Panc1 (cell line): ENCODE measurements around the gene VEZF1. TPM values are rescaled to one million over a fixed set of nuclear protein-coding genes. Genes with fewer than 3 reads are reported as not detected.
A peak's percentile ranks its signal among the peaks of the same experiment; 100 is the strongest.

ENCODE experiments used
- ATAC-seq: fragments of 200-7000 bp; cut with Tn5 transposase; 2 replicates; pipeline ENCODE4 v1.9.1; 2020; ENCODE audit warnings: mild to moderate bottlenecking, moderate library complexity
- BruUV-seq: library from RNA; stranded (reverse); fragments of 400-500 nt; replicated peaks from 2 replicates; lab custom pipeline; 2021; lab: Mats Ljungman, UMichigan
- CTCF ChIA-PET: fragments of 300-600 bp; sonication (Branson Sonifier 250); formaldehyde crosslinking; loops from one replicate; lab custom pipeline; 2022; ENCODE audit warnings: antibody characterized with exemption; lab: Charles Lee
- POLR2A ChIA-PET: fragments of 300-600 bp; sonication (Branson Sonifier 250); formaldehyde crosslinking; loops from one replicate; lab custom pipeline; 2022; ENCODE audit warnings: antibody characterized with exemption; lab: Charles Lee
- DNase-seq: peaks from one replicate; pipeline ENCODE4 v3.0.0-alpha.2; 2010; ENCODE audit warnings: low read depth, low spot score
- H3K27ac ChIP-seq: 2 replicates; pipeline ENCODE4 v1.5.1; 2011; ENCODE audit warnings: mild to moderate bottlenecking, low read length, inconsistent platforms
- H3K27me3 ChIP-seq: fragments of 200-500 bp; sonication (Bioruptor generic); 2 replicates; pipeline ENCODE4 v1.6.0; 2014; ENCODE audit warnings: low read length, inconsistent platforms; ENCODE audit not compliant: control insufficient read depth, insufficient read depth
- H3K36me3 ChIP-seq: fragments of 200-500 bp; sonication (Bioruptor generic); 2 replicates; pipeline ENCODE4 v1.5.1; 2014; ENCODE audit warnings: inconsistent platforms, mild to moderate bottlenecking, low read length, moderate library complexity; ENCODE audit not compliant: control insufficient read depth, insufficient read depth
- H3K4me1 ChIP-seq: 2 replicates; pipeline ENCODE4 v1.5.1; 2011; ENCODE audit warnings: inconsistent platforms, mild to moderate bottlenecking, low read length, moderate library complexity; ENCODE audit not compliant: control insufficient read depth, insufficient read depth
- H3K4me3 ChIP-seq, 2 experiments: 2 replicates each; pipeline ENCODE4 v1.5.1; 2011 to 2012; ENCODE audit warnings: low read depth in 2 of 2, low read length in 2 of 2, mild to moderate bottlenecking in 2 of 2, inconsistent platforms in 1 of 2, moderate library complexity in 1 of 2
- H3K9me3 ChIP-seq: fragments of 200-500 bp; sonication (Bioruptor generic); 2 replicates; pipeline ENCODE4 v1.5.1; 2014; ENCODE audit warnings: low read depth, mild to moderate bottlenecking, inconsistent platforms, low read length, moderate library complexity; ENCODE audit not compliant: control insufficient read depth, insufficient read depth
- POLR2AphosphoS5 ChIP-seq: IDR thresholded peaks from 2 replicates; pipeline ENCODE4 v1.6.1; 2012; ENCODE audit warnings: mild to moderate bottlenecking, low read depth, low read length, moderate library complexity
- REST ChIP-seq, 2 experiments: IDR thresholded peaks; 2 replicates each; pipeline ENCODE4 v1.6.1; 2011 to 2012; ENCODE audit warnings: low read depth in 2 of 2, control low read depth in 1 of 2, low read length in 1 of 2, mild to moderate bottlenecking in 1 of 2, moderate library complexity in 1 of 2; ENCODE audit not compliant: insufficient read depth in 1 of 2
- SIN3A ChIP-seq: IDR thresholded peaks from 2 replicates; pipeline ENCODE4 v1.6.1; 2012; ENCODE audit warnings: low read depth, mild to moderate bottlenecking, low read length, moderate library complexity, borderline replicate concordance; ENCODE audit not compliant: insufficient read depth
- TCF7L2 ChIP-seq: IDR thresholded peaks from 2 replicates; pipeline ENCODE4 v1.6.1; 2011; ENCODE audit warnings: mild to moderate bottlenecking, low read depth, low read length, inconsistent platforms
- in situ Hi-C: cut with HindIII; loops from 2 replicates; pipeline ENCODE4 v1.10.0; 2016; ENCODE audit warnings: low sequenced_read_pairs, low pct_unique_long_range_greater_than_20kb
- intact Hi-C: fragments of 100-400 bp; cut with micrococcal nuclease; formaldehyde crosslinking; loops from one replicate; pipeline ENCODE4 v1.10.0; 2022; ENCODE audit not compliant: unreplicated experiment
- total RNA-seq: library from RNA; stranded (reverse); gene quantifications from one replicate; pipeline ENCODE4 v1.2.1, GENCODE V29; 2021; ENCODE audit not compliant: unreplicated experiment
- TF ChIP-seq, protein P1 (sequence below): fragments of 450-650 bp; IDR thresholded peaks from 2 replicates; pipeline ENCODE4 v1.5.1; 2017; ENCODE audit warnings: mild to moderate bottlenecking

VEZF1 gene
- total RNA-seq, 1 experiment from 2014 or later = 73.5 TPM

- intact Hi-C loops (no loop called here), in situ Hi-C loops (no loop called here)
- DNase-seq (no peak), ATAC-seq (no peak)
- Histone ChIP-seq H3K36me3 (no peaks in the 10 kb centered on the region), H3K27me3 (no peaks in the 10 kb centered on the region), H3K9me3 (no peaks in the 10 kb centered on the region), H3K27ac (0 out of 2 replicates have a peak overlapping the region, but pooled peaks have one; percentile 25), H3K4me3 (no peak overlapping the region), H3K4me1 (peaks cover 65% of the 10 kb centered on the region)
- TF ChIP-seq TCF7L2 (no peak), POLR2AphosphoS5 (no peak), REST (IDR thresholded peaks at IDR 0.05; ENCODE audit: insufficient read depth in 1 of 2, low read depth in 2 of 2, low read length in 1 of 2) (no peak), SIN3A (no peak)
- TF ChIP-seq, protein P1, sequence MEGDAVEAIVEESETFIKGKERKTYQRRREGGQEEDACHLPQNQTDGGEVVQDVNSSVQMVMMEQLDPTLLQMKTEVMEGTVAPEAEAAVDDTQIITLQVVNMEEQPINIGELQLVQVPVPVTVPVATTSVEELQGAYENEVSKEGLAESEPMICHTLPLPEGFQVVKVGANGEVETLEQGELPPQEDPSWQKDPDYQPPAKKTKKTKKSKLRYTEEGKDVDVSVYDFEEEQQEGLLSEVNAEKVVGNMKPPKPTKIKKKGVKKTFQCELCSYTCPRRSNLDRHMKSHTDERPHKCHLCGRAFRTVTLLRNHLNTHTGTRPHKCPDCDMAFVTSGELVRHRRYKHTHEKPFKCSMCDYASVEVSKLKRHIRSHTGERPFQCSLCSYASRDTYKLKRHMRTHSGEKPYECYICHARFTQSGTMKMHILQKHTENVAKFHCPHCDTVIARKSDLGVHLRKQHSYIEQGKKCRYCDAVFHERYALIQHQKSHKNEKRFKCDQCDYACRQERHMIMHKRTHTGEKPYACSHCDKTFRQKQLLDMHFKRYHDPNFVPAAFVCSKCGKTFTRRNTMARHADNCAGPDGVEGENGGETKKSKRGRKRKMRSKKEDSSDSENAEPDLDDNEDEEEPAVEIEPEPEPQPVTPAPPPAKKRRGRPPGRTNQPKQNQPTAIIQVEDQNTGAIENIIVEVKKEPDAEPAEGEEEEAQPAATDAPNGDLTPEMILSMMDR = no peak
- CTCF ChIA-PET = no interaction called here
- POLR2A ChIA-PET = interaction anchor here (0.6 kb wide), 1 partner anchor 27 kb away, joined by 7 read pairs; no protein-coding TSS in a partner anchor
- BruUV-seq = no TSS peak
Observed at GRCh38 chr17:57924677-57925076, 63.4 kb downstream of the VEZF1 start.

Other genes with a start within 250 kb of the VEZF1 start
- not detected for gene CCDC182, start 243.0 kb downstream of the VEZF1 start, total RNA-seq
- 85.4 TPM for gene MRPS23, start 138.2 kb downstream of the VEZF1 start, total RNA-seq
- gene CUEDC1, start 32.8 kb downstream of the VEZF1 start, total RNA-seq = 103 TPM
- gene SRSF1, start 19.0 kb upstream of the VEZF1 start, total RNA-seq = 362 TPM
- 19.8 TPM for gene DYNLL2, start 95.2 kb upstream of the VEZF1 start, total RNA-seq
- gene OR4D1, start 160.1 kb upstream of the VEZF1 start, total RNA-seq = 0.05 TPM
- not detected for gene OR4D2, start 178.7 kb upstream of the VEZF1 start, total RNA-seq
- not detected for gene EPX, start 204.5 kb upstream of the VEZF1 start, total RNA-seq
- gene MKS1, start 231.0 kb upstream of the VEZF1 start, total RNA-seq = 12.1 TPM